H1 (cell line): Measurements from ENCODE around the gene TNIP1. TPM values are rescaled to one million over a fixed set of nuclear protein-coding genes. Genes with fewer than 3 reads are reported as not detected.

Experiments used
- FOSL1 ChIP-seq: IDR thresholded peaks from 2 replicates; pipeline ENCODE4 v1.6.1; 2011; ENCODE audit warnings: mild to moderate bottlenecking, low read depth, low read length, moderate library complexity; ENCODE audit not compliant: insufficient read depth
- HDAC2 ChIP-seq, 2 experiments: fragments of 300-600 bp in 1 of 2; sonication (generic) in 1 of 2; IDR thresholded peaks; 2 replicates each; pipeline ENCODE4 v1.6.1; 2011 to 2012; ENCODE audit warnings: low read depth in 2 of 2, low read length in 2 of 2, mild to moderate bottlenecking in 2 of 2, moderate library complexity in 2 of 2, borderline replicate concordance in 1 of 2, inconsistent platforms in 1 of 2
- polyA plus RNA-seq, 7 experiments: library from polyadenylated mRNA; depleted of rRNA in 3 of 7; stranded (reverse) in 5 of 7; unstranded in 2 of 7; fragments of >200 nt in 5 of 7; fragments of 200-250 nt in 2 of 7; gene quantifications; 1 replicate in 5 of 7; 2 replicates in 1 of 7; 4 replicates in 1 of 7; pipeline versions ENCODE4 v1.2.1 to v1.2.3, GENCODE V29; 2011 to 2013; ENCODE audit warnings: missing spikeins in 2 of 7, mixed read lengths in 2 of 7
- total RNA-seq: library from RNA; stranded (reverse); fragmentation: NEBNext Ultra II Directional; extraction: Animal tissue kit (Norgen Biotek cat#: 25700); gene quantifications from 2 replicates; pipeline ENCODE4 v1.2.1, GENCODE V29; 2021
- TF ChIP-seq, protein P1 (sequence below), 3 experiments: IDR thresholded peaks; 1 replicate in 2 of 3; 2 replicates in 1 of 3; pipeline versions ENCODE4 v1.5.1 to v1.6.1; 2011; ENCODE audit warnings: low read length in 3 of 3, mild to moderate bottlenecking in 3 of 3, inconsistent platforms in 2 of 3, low read depth in 1 of 3, moderate library complexity in 1 of 3; ENCODE audit not compliant: insufficient read depth in 1 of 3; ENCODE audit errors: control extremely low read depth in 1 of 3
- TF ChIP-seq, protein P2 (sequence below): IDR thresholded peaks from 2 replicates; pipeline ENCODE4 v1.6.1; 2012; ENCODE audit warnings: low read length, inconsistent platforms

TNIP1 gene
- total and polyA plus RNA-seq, 2 of the 8 experiments (the other 6 are each of a cell fraction or from before 2014, with no cell fraction given) = 14.2 to 31.9 TPM

DNA sequence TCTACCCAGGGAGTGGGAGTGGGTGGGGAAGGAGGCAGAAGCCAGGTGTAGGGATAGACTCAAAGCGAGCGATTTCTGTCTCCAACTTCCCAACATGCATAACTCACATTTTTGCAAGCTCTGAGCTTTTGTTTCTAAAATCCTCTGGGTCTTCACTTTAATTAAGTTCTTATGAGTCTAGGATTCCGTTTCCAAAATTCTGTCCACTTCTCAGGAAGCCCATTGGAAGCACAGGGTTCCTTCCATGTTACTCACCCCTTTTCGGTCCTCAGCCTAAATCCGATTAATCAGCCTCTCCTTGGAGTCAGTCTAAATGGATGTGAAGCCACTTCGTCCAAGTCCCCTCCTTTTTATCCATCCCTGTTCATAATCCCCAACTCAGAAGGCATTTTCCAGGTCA is 59.1 kb downstream of the TNIP1 start (continued):
- no peak for TF ChIP-seq HDAC2 (IDR thresholded peaks at IDR 0.05; ENCODE audit: borderline replicate concordance in 1 of 2, low read depth in 2 of 2, low read length in 2 of 2)
- TF ChIP-seq, protein P1, sequence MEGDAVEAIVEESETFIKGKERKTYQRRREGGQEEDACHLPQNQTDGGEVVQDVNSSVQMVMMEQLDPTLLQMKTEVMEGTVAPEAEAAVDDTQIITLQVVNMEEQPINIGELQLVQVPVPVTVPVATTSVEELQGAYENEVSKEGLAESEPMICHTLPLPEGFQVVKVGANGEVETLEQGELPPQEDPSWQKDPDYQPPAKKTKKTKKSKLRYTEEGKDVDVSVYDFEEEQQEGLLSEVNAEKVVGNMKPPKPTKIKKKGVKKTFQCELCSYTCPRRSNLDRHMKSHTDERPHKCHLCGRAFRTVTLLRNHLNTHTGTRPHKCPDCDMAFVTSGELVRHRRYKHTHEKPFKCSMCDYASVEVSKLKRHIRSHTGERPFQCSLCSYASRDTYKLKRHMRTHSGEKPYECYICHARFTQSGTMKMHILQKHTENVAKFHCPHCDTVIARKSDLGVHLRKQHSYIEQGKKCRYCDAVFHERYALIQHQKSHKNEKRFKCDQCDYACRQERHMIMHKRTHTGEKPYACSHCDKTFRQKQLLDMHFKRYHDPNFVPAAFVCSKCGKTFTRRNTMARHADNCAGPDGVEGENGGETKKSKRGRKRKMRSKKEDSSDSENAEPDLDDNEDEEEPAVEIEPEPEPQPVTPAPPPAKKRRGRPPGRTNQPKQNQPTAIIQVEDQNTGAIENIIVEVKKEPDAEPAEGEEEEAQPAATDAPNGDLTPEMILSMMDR (IDR thresholded peaks at IDR 0.05; ENCODE audit: control extremely low read depth in 1 of 3, insufficient read depth in 1 of 3, low read depth in 1 of 3, low read length in 3 of 3) = no peak
- TF ChIP-seq, protein P2, sequence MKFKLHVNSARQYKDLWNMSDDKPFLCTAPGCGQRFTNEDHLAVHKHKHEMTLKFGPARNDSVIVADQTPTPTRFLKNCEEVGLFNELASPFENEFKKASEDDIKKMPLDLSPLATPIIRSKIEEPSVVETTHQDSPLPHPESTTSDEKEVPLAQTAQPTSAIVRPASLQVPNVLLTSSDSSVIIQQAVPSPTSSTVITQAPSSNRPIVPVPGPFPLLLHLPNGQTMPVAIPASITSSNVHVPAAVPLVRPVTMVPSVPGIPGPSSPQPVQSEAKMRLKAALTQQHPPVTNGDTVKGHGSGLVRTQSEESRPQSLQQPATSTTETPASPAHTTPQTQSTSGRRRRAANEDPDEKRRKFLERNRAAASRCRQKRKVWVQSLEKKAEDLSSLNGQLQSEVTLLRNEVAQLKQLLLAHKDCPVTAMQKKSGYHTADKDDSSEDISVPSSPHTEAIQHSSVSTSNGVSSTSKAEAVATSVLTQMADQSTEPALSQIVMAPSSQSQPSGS = no peak
- no peak for TF ChIP-seq FOSL1
